GM18498 (cell line): ENCODE measurements around the gene STKLD1.

ENCODE experiments used
- ATAC-seq: cut with Tn5 transposase; IDR thresholded peaks from one replicate; pipeline ENCODE4 v1.9.1; 2021; ENCODE audit warnings: mild to moderate bottlenecking, moderate library complexity; ENCODE audit not compliant: unreplicated experiment

STKLD1 gene

DNA sequence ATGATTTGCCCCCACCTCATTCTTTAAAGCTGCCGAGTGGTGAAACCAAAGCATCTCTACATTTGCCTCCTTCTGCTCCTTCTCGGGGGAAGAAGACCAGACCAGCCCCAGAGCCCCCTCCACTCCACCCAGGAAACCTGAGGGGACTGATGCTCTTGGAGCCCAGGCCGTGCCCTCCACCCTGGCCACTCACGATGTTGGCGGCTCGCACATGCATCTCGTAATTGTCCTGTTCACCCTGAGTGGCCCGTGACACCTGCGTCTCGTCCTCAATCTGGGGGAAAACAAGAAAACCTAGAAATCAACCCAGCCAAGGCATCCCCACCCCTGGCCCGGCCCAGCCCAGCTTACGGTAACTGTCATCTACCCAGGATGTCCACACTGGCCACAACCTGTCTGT, 31.2 kb upstream of the STKLD1 start:
- no peak for ATAC-seq

GRCh38 chr9:133345596-133345995, 30.6 kb upstream of the STKLD1 start:
- ATAC-seq = no peak

- ATAC-seq = no peak
These were observed 30.0 kb upstream of the STKLD1 start for GRCh38 chr9:133346021-133346785.

- ATAC-seq = peak; percentile 35
These were observed 28.6 kb upstream of the STKLD1 start for GRCh38 chr9:133347515-133347984.

DNA sequence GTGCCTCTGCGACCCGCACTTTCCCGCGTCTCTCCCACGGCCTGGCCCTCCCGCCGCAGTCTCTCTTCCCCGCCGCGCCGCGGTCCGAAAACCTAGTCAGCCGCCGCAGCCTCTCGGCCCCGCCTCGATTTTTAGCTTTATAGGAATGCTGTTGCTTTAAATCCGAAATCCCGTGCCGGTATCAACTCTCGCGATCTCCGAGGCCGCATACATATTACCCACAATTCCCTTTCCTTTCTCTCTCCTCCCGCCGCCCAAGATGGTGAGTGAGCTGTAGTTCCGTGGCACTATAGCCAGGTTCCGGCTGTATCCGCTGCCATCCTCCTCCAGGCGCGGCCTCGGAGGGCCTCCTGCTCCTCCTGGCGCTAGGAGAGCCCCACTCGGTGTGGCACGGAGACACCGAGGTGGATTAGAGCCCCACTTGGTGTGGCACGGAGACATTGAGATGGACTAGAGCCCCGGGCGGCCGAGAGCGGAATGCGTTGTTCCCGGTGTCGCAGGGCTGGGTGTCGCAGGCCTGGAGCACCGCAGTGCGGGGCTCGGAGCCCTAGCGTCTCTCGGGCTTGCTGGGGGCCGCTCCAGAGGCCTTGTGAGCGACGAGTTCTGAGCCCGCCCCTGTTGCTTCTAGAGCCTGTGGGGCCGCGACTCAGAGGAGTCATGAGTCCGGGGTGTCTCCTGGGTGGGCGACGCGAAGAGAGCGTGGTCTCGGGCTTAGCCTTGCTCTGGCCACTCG, 28.0 kb upstream of the STKLD1 start, which contains the start of the genes MED22 and RPL7A:
Gene MED22 (minus strand): TSS at position 147 of the 733 bp plus-strand sequence. CDS start 1,469 bp downstream, outside the sequence.
Gene RPL7A (plus strand): TSS at position 234 of the 733 bp plus-strand sequence. CDS start 26 bp downstream, at position 260.
- peak; percentile 70 for ATAC-seq

DNA sequence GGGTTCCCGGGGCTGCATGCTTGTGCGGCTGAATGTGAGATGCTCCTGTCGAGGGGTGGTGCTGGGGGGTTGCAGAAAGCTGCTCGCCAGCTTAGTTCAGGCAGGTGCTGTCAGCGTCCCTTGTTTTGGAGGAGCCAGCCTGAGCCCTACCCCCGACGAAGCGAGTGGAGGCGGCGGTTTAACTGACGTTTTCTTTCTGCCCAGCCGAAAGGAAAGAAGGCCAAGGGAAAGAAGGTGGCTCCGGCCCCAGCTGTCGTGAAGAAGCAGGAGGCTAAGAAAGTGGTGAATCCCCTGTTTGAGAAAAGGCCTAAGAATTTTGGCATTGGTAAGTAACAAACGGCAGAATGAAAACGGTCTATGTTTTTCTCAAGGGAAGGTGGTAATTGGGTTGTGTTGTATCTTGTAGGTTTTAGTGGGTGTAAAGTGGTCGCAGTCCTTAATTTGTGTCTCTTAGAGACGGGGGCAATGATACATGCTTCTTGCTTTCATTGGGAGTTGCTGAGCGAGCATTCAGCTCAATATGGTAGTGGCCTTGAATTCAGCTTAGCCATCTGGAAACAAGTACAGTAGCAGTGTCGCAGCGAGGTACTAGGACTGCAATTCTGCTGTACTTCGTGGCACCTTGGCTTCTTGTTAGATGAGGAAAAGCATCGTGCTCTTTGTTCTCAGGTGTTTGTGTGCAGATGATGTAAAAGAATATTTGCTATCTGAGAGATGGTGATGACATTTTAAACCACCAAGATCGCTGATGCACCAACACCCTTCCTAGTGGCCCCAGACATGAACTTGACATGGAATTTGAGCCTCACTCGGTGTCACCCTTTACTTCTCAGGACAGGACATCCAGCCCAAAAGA, 27.2 kb upstream of the STKLD1 start:
- ATAC-seq = no peak

- no peak for ATAC-seq
These were observed 26.1 kb upstream of the STKLD1 start for GRCh38 chr9:133349965-133350616.

DNA sequence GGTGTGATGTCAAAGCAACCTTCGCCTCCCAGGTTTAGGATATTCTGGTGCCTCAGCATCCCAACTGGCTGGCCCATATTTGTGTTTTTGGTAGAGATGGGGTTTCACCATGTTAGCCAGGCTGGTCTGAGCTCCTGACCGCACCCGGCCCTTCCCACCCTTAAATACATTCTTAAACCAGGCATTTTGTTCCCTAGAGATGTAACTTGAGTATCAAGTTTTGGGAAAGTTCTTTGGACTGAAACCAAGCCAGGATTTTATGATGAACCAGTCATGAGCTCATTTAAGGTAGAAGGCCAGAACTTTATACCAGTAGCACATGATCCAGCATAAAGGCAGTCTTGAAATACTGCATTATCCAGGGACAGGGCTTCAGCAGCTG, 24.6 kb upstream of the STKLD1 start:
- ATAC-seq = no peak

- no peak for ATAC-seq
These were observed 24.1 kb upstream of the STKLD1 start for GRCh38 chr9:133351908-133352634.

- no peak for ATAC-seq
These were observed 23.4 kb upstream of the STKLD1 start for GRCh38 chr9:133352635-133353340.

DNA sequence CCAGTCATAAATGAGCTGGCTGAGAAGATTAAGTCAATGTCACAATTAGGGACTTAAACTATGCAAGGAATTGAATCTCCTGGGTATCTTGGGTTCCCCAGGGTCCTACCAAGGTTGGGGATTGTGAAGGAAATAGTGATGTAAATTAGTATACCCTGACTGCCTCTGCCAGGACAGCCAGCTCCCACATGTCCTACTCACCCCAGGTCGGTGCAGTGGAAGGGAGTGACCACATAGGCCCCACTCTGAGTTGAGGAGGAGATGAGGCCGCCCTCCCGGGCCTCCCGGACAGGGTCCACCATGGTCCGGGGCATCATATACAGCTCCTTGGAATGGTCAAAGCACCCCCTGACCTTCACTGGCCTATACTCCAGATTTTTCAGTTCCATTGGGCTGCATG, 22.6 kb upstream of the STKLD1 start:
- no peak for ATAC-seq

- no peak for ATAC-seq
These were observed 21.4 kb upstream of the STKLD1 start for GRCh38 chr9:133354766-133355165.

DNA sequence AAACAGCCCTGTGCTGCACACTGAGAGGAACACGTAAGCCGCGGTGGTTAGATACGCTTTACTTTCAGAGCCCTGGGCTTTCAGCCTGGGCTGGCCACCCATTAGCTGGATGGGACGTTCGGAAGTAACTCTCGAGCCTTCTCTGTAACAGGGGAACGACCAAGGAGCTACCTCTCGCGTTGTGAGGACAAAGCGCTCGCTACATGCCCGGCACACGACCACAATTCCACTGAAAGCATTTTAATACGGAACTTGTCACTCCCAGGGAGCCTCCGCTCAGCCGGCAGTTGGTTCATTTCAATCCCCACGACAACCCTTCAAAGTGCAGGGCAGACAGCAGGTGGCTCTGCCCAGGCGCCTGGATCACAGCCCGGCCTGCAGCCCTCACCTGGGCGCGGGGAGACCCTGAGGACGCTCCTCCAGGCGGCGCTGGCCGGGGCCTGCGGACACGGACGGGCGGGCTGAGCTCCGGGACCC, 20.2 kb upstream of the STKLD1 start:
- peak; percentile 32 for ATAC-seq

- peak; percentile 71 for ATAC-seq
These were observed 19.6 kb upstream of the STKLD1 start, which contains the start of the genes SURF1 and SURF2 for GRCh38 chr9:133356391-133357091. Gene SURF1, minus strand, starts transcription at chr9:133356487. Its CDS starts 34 bp downstream, at chr9:133356453. Gene SURF2, plus strand, starts transcription at chr9:133356550. Its CDS starts 43 bp downstream, at chr9:133356593.

DNA sequence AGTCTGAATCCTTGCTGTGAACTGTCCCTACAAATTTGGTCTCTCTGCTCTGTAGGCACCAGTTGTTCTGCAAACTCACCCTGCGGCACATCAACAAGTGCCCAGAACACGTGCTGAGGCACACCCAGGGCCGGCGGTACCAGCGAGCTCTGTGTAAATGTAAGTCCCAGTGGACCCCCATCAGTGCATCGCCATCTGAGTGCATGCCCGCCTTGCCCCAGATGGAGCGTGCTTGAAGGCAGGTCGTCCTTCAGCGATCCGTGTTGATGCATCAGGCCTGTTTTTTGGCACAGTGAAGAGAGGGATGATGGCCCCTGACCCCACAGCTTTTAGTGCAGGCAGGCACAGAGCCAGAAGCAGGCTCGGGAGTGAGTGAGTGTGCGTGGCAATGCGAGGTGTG, 18.5 kb upstream of the STKLD1 start:
- no peak for ATAC-seq

GRCh38 chr9:133359399-133360175, 16.6 kb upstream of the STKLD1 start:
- ATAC-seq = no peak
